Measurements from ENCODE around the gene OTULINL. TPM values are rescaled to one million over a fixed set of nuclear protein-coding genes. Genes with fewer than 3 reads are reported as not detected.

Gene OTULINL
- polyA plus RNA-seq, 1 donor (not counting 4 experiments of a cell fraction or from before 2014, with no cell fraction given): 0.62 TPM

- TF ChIP-seq EZH2 (IDR thresholded peaks at IDR 0.05; ENCODE audit: low read length) (no peak), CTCF (optimal IDR thresholded peaks at IDR 0.05 in 1 of 3, IDR thresholded peaks at IDR 0.05 in 1 of 3, conservative IDR thresholded peaks at IDR 0.05 in 1 of 3; ENCODE audit: extremely low read depth in 1 of 3, insufficient read depth in 2 of 3, low read length in 3 of 3) (no peak)
- H3K27ac ChIP-seq (ENCODE audit: control insufficient read depth, insufficient read depth, low read length): no peak overlapping the region
- H3K4me1 ChIP-seq (ENCODE audit: control insufficient read depth, extremely low read depth, insufficient read depth, low read length): no peaks in the 10 kb centered on the region
- no peak overlapping the region for H3K4me3 ChIP-seq (ENCODE audit: control insufficient read depth in 2 of 3, extremely low read depth in 1 of 3, insufficient read depth in 2 of 3, low read depth in 1 of 3, low read length in 3 of 3)
- H3K9me3 ChIP-seq (ENCODE audit: control insufficient read depth, low read depth, low read length): no peaks in the 10 kb centered on the region
- no peak overlapping the region for H3K4me2 ChIP-seq (ENCODE audit: control insufficient read depth, extremely low read depth, insufficient read depth, low read depth, low read length)
- FAIRE-seq (no peak), DNase-seq (ENCODE audit: low read depth, low spot score) (no peak)
- no peaks in the 10 kb centered on the region for H3K79me2 ChIP-seq (ENCODE audit: control insufficient read depth, insufficient read depth, low read length)
- no peaks in the 10 kb centered on the region for H3K9me1 ChIP-seq (ENCODE audit: control insufficient read depth, extremely low read depth, insufficient read depth, low read length)
- no peaks in the 10 kb centered on the region for H4K20me1 ChIP-seq (ENCODE audit: control insufficient read depth, extremely low read depth, insufficient read depth, low read length)
- no peak overlapping the region for H3K9ac ChIP-seq (ENCODE audit: control insufficient read depth, extremely low read depth, insufficient read depth, low read length)
- H2AFZ ChIP-seq (ENCODE audit: control insufficient read depth, low read length): no peak overlapping the region
- H3K36me3 ChIP-seq (ENCODE audit: control insufficient read depth in 2 of 2, extremely low read depth in 1 of 2, insufficient read depth in 2 of 2, low read length in 2 of 2): no peaks in the 10 kb centered on the region
- dilution Hi-C loops (cut with MboI; ENCODE audit: extremely low pct_ligation_motif_present, low sequenced_read_pairs): no loop called here
- H3K27me3 ChIP-seq (ENCODE audit: control insufficient read depth, extremely low read depth, insufficient read depth, low read length): peaks cover 2% of the 10 kb centered on the region
Observed at GRCh38 chr5:14556015-14556414, 25.6 kb upstream of the OTULINL start.

- no peak overlapping the region for H2AFZ ChIP-seq (ENCODE audit: control insufficient read depth, low read length)
- DNase-seq (ENCODE audit: low read depth, low spot score): no peak
- no peaks in the 10 kb centered on the region for H3K9me1 ChIP-seq (ENCODE audit: control insufficient read depth, extremely low read depth, insufficient read depth, low read length)
- H3K4me3 ChIP-seq (ENCODE audit: control insufficient read depth in 2 of 3, extremely low read depth in 1 of 3, insufficient read depth in 2 of 3, low read depth in 1 of 3, low read length in 3 of 3): no peak overlapping the region
- H3K4me1 ChIP-seq (ENCODE audit: control insufficient read depth, extremely low read depth, insufficient read depth, low read length): no peaks in the 10 kb centered on the region
- TF ChIP-seq EZH2 (IDR thresholded peaks at IDR 0.05; ENCODE audit: low read length): no peak
- TF ChIP-seq CTCF (optimal IDR thresholded peaks at IDR 0.05 in 1 of 3, IDR thresholded peaks at IDR 0.05 in 1 of 3, conservative IDR thresholded peaks at IDR 0.05 in 1 of 3; ENCODE audit: extremely low read depth in 1 of 3, insufficient read depth in 2 of 3, low read length in 3 of 3): no peak
- peaks cover 2% of the 10 kb centered on the region for H3K27me3 ChIP-seq (ENCODE audit: control insufficient read depth, extremely low read depth, insufficient read depth, low read length)
- no peak for FAIRE-seq
- no peaks in the 10 kb centered on the region for H4K20me1 ChIP-seq (ENCODE audit: control insufficient read depth, extremely low read depth, insufficient read depth, low read length)
- no peaks in the 10 kb centered on the region for H3K36me3 ChIP-seq (ENCODE audit: control insufficient read depth in 2 of 2, extremely low read depth in 1 of 2, insufficient read depth in 2 of 2, low read length in 2 of 2)
- no peaks in the 10 kb centered on the region for H3K9me3 ChIP-seq (ENCODE audit: control insufficient read depth, low read depth, low read length)
- H3K79me2 ChIP-seq (ENCODE audit: control insufficient read depth, insufficient read depth, low read length): no peaks in the 10 kb centered on the region
- dilution Hi-C loops (cut with MboI; ENCODE audit: extremely low pct_ligation_motif_present, low sequenced_read_pairs): no loop called here
- H3K9ac ChIP-seq (ENCODE audit: control insufficient read depth, extremely low read depth, insufficient read depth, low read length): no peak overlapping the region
- no peak overlapping the region for H3K4me2 ChIP-seq (ENCODE audit: control insufficient read depth, extremely low read depth, insufficient read depth, low read depth, low read length)
- H3K27ac ChIP-seq (ENCODE audit: control insufficient read depth, insufficient read depth, low read length): no peak overlapping the region
Observed at GRCh38 chr5:14557203-14557770, 24.3 kb upstream of the OTULINL start.
